B cell (primary cell): ENCODE results near the gene AGL.

Experiments
- EZH2 ChIP-seq: IDR thresholded peaks from 2 replicates; pipeline ENCODE4 v1.6.1; 2012; ENCODE audit warnings: borderline replicate concordance, low read depth, mild to moderate bottlenecking, moderate library complexity, low read length; ENCODE audit not compliant: insufficient read depth, poor library complexity, severe bottlenecking
- TF ChIP-seq, protein P1 (sequence below): fragments of 200-600 bp; IDR thresholded peaks from one replicate; pipeline ENCODE4 v1.8.0; 2022; ENCODE audit warnings: antibody characterized with exemption, mild to moderate bottlenecking

DNA sequence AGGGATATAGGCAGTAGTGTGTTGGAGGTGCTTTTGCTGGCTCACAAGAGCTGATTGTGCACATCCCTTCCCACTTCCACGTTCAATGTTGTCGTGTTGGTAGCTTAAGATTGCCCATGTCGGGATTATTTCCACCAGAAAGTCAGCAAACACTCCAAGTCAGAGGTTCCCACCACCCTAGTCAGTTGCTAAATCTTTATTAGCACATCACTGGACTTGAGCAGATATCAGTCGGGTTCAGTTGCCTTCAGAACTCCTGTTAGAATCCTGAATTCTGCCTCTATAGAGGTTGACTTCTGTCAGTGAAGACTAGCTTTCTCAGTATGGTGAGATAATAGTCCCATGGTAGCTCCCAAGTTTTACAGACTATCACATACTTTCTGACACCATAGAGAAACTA, 10.5 kb downstream of the AGL start:
- TF ChIP-seq, protein P1, sequence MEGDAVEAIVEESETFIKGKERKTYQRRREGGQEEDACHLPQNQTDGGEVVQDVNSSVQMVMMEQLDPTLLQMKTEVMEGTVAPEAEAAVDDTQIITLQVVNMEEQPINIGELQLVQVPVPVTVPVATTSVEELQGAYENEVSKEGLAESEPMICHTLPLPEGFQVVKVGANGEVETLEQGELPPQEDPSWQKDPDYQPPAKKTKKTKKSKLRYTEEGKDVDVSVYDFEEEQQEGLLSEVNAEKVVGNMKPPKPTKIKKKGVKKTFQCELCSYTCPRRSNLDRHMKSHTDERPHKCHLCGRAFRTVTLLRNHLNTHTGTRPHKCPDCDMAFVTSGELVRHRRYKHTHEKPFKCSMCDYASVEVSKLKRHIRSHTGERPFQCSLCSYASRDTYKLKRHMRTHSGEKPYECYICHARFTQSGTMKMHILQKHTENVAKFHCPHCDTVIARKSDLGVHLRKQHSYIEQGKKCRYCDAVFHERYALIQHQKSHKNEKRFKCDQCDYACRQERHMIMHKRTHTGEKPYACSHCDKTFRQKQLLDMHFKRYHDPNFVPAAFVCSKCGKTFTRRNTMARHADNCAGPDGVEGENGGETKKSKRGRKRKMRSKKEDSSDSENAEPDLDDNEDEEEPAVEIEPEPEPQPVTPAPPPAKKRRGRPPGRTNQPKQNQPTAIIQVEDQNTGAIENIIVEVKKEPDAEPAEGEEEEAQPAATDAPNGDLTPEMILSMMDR = no peak
- TF ChIP-seq EZH2 = no peak
